LNCaP clone FGC (cell line): Measurements from ENCODE around the gene ME3.

Experiments
- DNase-seq: peaks from one replicate; pipeline ENCODE4 v3.0.0-alpha.2; 2011; ENCODE audit warnings: low read depth
- H3K4me3 ChIP-seq: 2 replicates; pipeline ENCODE4 v1.5.1; 2011; ENCODE audit warnings: mild to moderate bottlenecking, low read depth, low read length, control low read depth
- TF ChIP-seq, protein P1 (sequence below): IDR thresholded peaks from 2 replicates; pipeline ENCODE4 v1.5.1; 2012; ENCODE audit warnings: mild to moderate bottlenecking; ENCODE audit not compliant: control insufficient read depth, insufficient read depth; ENCODE audit errors: extremely low read depth

ME3 gene

DNA sequence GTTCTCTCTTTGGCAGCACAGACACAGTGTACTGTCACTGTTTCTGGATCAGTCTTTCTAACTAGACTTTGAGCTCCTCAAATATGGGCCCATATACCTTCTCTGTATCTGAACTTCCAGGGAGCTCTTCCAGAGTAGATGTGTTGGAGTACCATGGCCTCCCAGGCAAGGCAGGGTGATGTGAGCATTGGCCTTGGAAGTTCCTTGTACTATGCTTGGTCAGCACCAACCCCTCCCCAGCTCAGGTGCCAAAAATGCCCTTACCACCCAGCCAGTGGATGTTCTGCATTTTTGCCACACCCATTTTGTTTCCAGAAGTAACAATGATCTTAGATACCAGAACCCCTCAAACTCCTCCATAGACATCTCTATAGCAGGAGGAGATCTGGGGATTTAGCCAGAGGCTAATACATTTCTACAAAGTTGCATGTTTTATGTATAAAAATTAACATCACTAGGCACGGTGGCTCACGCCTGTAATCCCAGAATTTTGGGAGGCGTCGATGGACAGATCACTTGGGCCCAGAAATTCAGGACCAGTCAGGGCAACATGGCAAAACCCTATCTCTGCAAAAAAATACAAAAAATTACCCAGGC is 165.1 kb downstream of the ME3 start:
- TF ChIP-seq, protein P1, sequence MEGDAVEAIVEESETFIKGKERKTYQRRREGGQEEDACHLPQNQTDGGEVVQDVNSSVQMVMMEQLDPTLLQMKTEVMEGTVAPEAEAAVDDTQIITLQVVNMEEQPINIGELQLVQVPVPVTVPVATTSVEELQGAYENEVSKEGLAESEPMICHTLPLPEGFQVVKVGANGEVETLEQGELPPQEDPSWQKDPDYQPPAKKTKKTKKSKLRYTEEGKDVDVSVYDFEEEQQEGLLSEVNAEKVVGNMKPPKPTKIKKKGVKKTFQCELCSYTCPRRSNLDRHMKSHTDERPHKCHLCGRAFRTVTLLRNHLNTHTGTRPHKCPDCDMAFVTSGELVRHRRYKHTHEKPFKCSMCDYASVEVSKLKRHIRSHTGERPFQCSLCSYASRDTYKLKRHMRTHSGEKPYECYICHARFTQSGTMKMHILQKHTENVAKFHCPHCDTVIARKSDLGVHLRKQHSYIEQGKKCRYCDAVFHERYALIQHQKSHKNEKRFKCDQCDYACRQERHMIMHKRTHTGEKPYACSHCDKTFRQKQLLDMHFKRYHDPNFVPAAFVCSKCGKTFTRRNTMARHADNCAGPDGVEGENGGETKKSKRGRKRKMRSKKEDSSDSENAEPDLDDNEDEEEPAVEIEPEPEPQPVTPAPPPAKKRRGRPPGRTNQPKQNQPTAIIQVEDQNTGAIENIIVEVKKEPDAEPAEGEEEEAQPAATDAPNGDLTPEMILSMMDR, result no peak
- DNase-seq, result no peak
- H3K4me3 ChIP-seq, result no peak overlapping the region

DNA sequence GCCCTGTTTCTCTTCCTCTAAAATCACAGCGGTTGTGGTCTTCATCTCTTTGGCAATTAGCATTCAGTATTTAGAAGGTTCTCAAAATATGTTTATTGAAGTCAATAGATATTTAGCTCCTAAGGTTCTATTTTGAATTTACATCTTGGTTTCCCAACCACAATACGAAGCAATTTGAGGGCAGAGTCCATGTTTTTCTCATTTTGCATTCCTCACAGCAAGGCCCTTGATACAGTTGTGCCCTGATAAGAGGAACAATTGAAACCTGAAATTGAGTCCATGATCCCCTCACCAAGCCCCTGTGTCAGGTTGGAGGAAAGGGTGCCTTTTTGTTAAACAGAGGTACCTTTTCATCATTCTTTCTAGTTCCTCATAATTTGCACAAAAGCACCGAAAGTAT is 166.2 kb downstream of the ME3 start:
- DNase-seq, result no peak
- TF ChIP-seq, protein P1, result no peak
- no peak overlapping the region for H3K4me3 ChIP-seq

DNA sequence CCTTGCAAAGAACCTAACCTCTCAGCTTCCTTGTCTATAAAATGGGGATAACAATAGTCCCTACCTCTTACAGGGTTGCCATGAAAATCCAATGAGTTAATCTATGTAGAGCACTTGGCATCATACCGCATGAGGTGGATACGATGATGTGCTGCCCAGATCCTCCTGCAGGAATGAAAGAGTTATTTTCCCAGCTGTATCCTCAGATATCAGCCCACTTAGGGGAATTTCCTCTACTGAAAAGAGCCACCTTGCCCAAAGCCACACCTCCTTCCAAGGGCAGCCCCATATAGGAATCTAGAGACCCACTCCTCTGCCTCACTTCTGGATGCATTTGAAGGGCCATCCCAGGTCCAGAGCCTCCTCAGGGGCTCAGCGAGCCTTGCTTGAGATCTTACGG is 169.3 kb downstream of the ME3 start:
- TF ChIP-seq, protein P1, result no peak
- DNase-seq, result no peak
- H3K4me3 ChIP-seq, result no peak overlapping the region

DNA sequence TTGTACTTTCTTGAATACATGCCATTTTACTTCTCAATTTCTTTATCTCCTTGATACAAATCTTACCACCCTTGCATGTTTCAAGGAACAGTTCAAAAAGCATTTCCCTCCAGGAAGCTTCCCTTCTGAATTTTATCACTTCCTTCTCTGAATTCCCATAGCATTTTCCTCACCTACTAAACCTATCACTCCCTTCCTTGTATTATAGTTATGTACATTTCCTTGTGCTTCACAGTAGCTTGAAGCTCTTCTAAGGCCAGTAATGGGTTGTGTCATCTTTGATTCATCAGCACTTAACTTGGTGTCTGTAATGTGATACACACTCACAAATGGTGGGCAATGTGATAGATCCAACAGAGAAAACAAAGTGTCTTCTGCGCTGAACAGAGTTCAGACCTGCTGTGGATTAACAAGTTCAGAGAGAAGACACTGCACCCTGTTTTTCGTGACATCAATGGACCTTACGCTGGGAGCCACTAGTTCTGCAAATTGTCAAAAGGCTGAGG is 170.2 kb downstream of the ME3 start:
- no peak for DNase-seq
- TF ChIP-seq, protein P1, result no peak
- H3K4me3 ChIP-seq, result no peak overlapping the region

DNA sequence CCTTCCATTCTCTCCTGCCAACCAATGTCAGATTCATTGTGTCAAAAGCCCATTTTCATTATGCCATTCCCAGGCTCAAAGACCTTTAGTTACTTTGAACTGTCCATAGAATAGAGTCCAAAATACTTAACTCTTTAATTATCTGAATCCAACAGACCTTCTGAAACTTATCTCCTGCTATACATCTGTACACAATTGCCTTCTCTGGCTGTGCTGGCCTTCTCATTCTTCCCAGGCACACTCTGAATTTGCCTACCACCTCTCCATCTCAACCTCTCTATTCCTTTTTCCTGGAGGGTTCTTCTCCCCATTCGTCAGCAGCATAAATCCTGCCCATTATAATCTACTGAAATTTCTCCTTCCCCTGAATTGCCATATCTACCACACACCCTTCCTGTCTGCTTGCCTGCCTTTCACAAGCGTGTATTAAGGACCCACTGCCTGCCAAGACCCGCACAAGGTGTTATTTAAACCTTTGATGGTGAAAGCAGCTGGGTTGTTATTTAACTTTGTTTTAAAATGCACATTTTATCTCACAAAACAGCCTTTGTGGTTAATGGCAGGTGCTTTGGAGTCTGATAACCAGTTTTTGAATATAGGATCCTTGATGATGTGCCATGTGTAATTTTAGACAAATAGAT is 171.8 kb downstream of the ME3 start:
- no peak overlapping the region for H3K4me3 ChIP-seq
- no peak for DNase-seq
- TF ChIP-seq, protein P1, result no peak

DNA sequence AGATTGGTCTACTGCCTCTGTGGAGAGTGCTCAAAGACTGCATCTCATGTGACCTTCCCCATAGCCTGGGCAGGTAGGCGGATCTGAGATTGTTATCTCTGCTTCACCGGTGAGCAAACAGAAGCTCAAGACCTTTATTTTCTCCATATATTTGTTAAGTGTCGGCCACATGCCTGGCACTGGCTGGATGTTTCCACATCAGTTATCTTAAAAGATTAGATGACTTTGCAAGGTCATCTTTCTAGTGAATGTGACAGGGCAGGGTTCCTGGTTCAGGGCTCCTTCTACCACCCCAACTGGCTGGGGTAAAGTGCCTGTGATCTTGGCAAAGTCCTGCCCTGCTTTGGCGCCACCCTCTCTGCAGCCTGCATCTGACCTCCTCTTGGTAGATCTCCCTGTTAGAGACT is 172.7 kb downstream of the ME3 start:
- no peak overlapping the region for H3K4me3 ChIP-seq
- DNase-seq, result peak; percentile 50
- TF ChIP-seq, protein P1, result no peak

DNA sequence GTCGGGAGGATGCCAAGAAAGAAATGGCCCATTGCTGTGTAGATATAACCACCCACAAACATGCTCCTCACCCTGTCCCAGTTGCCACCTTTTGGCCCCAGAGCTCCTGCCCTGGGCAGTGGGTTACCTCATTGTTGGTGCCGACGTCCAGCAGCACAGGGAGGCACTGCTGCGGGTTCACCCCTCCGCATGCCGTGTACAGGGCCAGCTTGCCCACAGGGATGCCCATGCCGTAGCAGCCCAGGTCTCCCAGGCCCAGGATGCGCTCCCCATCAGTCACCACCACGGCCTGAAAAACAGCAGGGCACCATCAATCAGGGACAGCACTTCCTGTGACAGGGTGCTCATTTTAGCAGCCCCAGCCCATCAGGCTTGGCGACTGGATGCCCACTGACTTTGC is 174.6 kb downstream of the ME3 start:
- no peak overlapping the region for H3K4me3 ChIP-seq
- TF ChIP-seq, protein P1, result no peak
- DNase-seq, result no peak
